HG03097 (cell line): ENCODE results near the gene SSRP1.

ENCODE experiments used
- ATAC-seq: cut with Tn5 transposase; IDR thresholded peaks from one replicate; pipeline ENCODE4 v1.9.1; 2021; ENCODE audit not compliant: unreplicated experiment, low FRiP score

SSRP1 gene

DNA sequence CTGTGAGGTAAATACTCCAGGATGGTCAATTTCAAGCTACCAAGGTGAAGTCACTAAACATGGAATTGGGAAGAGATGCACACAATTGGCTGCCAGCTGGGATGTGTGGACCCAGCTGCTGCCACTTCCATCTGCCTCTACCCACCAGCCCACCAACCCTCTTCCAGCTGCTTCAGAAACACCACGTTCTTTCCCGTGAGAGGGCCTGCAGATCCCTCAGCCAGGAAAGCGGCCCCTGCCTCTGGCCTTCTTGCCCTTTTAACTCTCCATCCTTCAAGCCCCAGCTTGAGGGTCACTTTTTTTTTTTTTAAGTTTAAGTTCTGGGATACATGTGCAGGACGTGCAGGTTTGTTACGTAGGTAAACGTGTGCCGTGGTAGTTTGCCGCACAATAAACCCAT lies 25.3 kb upstream of the SSRP1 start:
- ATAC-seq, result no peak

- ATAC-seq, result no peak
Observed at GRCh38 chr11:57359896-57360690, 24.4 kb upstream of the SSRP1 start.

- ATAC-seq, result no peak
Observed at GRCh38 chr11:57359396-57359795, 23.7 kb upstream of the SSRP1 start.

- no peak for ATAC-seq
Observed at GRCh38 chr11:57358991-57359390, 23.3 kb upstream of the SSRP1 start.

- ATAC-seq, result no peak
Observed at GRCh38 chr11:57358543-57358961, 22.9 kb upstream of the SSRP1 start.

DNA sequence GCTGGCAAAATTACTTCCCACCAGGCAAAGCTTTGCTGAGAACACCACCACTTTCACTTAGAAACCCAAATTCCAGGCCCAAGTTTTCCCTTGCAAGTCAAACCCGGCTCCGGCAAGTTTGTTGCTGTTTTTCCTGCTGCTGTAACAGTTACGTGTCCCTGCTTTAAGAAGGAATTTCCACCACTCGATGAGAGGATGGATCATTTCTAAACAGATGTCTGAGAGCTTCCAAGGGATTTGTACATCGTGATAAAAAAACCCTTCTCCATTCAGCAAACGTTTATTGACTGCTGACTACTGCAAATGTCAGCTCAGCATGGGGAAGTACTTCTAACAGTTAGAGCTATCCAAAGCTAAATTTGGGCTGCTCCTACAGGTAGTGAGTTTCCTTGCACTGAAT lies 22.2 kb upstream of the SSRP1 start:
- ATAC-seq, result no peak

DNA sequence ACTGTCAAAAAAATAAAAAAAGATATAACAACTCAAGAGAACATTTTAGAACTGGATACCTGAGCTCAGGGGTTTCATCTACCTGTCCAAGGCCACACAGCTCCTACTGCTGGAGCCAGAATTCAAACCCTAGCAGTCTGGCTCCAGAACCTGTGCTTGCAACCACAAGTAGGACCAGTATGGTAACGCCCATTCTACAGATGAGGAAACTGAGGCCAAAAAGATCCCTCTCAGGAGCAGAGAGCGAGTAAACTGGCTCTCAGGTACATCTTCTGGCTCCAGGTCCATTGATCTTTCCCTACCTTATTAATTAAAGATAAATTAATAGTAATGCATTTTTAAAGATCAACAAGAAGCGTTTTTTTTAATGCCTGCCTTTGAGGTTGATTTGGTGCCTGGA lies 21.6 kb upstream of the SSRP1 start:
- ATAC-seq, result no peak

GRCh38 chr11:57356268-57356667 lies 20.6 kb upstream of the SSRP1 start:
- no peak for ATAC-seq

- no peak for ATAC-seq
Observed at GRCh38 chr11:57354699-57355098, 19.0 kb upstream of the SSRP1 start.

GRCh38 chr11:57353852-57354251 lies 18.2 kb upstream of the SSRP1 start:
- ATAC-seq, result no peak

DNA sequence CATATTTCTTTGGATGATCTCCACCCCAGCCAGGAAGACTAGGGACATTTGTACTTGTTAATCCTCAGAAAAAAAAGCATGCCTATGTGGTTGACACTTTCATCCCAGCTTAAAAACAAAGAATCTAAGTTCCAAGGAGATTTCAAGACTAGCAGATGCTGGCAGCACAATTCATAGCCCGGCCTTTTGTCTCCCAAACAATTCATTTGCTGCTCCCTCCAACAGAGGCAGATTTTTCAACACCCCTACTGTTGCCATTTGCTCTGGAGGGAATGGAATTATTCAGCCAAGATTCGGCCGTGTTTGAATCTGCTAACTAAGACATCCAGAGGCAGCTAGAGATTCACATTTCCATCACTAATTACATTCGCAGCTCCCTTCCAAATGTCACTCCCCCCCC lies 17.8 kb upstream of the SSRP1 start:
- no peak for ATAC-seq

DNA sequence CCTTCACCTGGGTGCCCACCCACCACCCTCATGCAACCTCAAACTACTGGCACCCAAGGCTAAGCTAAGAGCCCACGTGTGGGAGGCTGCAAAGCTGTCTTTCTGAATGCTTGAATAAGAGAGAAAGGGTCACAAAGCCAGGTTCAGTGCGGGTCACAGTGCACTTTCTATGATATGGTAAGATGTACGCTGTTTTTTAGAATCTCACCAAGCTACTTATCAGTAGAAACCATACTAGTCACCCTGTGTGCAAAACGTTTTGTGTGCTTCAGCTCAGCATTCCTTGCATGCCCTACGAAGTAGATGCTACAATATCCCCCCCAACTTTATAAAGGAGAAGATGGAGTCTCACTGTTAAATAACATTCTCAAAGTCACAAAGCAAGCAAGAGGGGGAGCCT lies 17.3 kb upstream of the SSRP1 start:
- ATAC-seq, result no peak

GRCh38 chr11:57349491-57350274 lies 14.0 kb upstream of the SSRP1 start:
- ATAC-seq, result no peak

- no peak for ATAC-seq
Observed at GRCh38 chr11:57348636-57349313, 13.1 kb upstream of the SSRP1 start.

- ATAC-seq, result no peak
Observed at GRCh38 chr11:57348052-57348451, 12.4 kb upstream of the SSRP1 start.

- no peak for ATAC-seq
Observed at GRCh38 chr11:57347336-57347735, 11.6 kb upstream of the SSRP1 start.

- no peak for ATAC-seq
Observed at GRCh38 chr11:57345555-57346211, 10.0 kb upstream of the SSRP1 start.

DNA sequence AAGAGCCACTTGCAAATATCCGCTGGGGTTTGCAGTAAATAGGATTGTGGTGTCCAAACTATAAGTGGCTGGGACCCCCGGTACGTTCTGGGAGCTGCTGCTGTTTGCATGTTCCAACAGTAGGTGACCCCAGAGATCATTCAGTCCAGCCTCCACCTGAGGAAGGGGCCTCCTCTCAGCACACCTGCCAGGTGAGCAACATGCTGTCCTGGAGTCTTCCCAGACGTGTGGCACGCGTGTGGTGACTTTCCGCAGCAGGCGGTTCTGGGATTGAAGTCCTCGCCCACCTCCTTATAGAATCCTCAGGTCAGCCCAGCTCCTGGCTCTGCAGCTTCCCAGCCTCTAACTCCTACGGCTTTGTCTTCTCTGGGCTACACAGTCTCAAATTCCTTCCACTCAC lies 9.1 kb upstream of the SSRP1 start:
- no peak for ATAC-seq

DNA sequence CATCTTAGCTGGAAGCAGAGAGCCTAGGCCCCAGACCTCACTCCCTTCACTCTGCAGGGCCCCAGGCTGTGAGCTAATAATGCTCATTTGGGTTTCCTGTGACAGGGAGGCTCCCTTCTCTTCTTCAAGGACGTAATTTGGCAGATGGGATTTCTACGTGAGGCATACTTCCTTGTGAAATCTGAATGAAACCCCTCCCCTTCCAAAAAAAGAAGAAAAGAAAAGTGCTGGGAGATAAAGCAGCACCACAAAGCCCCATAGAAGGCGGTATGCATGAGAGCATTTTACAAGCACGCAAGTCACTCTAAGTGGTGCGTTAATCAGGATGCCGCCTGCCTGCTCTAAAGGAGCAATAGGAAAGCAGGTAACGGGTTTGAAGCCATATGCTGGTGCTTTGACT lies 8.1 kb upstream of the SSRP1 start:
- no peak for ATAC-seq

GRCh38 chr11:57342702-57343101 lies 7.0 kb upstream of the SSRP1 start:
- ATAC-seq, result no peak

GRCh38 chr11:57341250-57341808 lies 5.6 kb upstream of the SSRP1 start:
- no peak for ATAC-seq
